DMS53 (cell line): Measurements from ENCODE around the gene ACKR1.

Experiments used
- DNase-seq: peaks from one replicate; lab custom pipeline; 2025; lab: John Stamatoyannopoulos, UW

ACKR1 gene

DNA sequence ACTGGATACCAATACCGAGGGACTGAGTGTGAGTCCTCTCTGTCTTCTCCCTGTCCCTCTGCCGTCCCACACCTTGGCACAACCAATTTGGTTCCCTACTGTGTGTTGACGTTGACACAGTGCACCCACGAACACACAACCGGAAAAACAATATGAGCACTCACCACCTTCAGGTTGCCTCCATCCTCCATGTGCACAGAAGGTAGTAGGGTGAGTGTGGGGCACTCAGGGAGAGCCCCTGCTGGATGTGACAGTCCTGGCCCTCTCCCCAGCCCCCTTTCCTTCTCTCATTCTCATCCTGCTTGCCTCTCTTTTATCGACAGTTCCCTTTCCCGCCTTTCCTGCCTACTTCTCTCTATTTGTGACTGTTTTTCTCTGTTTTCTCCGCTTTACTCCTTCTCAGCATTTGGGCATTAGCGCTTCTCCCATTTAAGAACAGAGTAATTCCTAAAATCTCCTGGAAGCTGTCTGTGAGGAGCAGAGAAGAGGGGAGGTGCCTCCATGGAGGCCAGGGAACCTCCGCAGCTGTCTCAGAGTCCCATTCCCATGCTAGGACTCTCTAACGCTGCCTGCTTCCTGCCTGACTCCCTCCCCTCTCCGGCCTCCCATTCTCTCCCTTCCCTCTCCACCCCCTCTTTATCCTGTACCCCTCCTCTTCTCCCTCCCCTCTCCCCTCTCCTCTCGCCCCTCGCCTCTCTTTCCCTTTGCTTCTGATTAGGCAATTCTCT, 16.9 kb upstream of the ACKR1 start:
- DNase-seq: peak; percentile 61

DNA sequence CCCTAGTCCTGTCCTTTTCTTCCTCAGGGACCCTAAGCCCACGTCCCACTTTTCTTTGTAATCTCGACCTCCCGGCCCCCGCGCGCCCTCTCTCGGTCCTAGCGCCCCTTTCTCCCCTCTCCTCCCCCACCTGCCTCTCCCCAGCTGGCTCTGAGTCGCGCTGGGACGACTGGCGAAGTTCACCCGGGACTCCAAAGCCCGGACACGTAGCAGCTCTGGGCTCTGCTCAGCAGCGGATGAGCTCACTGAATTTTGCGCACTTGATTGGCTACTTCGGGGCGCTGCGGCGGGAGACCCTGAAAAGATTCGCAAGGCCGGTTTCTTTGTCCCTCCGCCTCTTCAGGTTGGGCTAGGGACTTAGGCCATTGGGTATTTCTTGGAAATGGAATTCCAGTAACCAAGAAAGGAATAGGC, 16.3 kb upstream of the ACKR1 start:
- peak; percentile 91 for DNase-seq

DNA sequence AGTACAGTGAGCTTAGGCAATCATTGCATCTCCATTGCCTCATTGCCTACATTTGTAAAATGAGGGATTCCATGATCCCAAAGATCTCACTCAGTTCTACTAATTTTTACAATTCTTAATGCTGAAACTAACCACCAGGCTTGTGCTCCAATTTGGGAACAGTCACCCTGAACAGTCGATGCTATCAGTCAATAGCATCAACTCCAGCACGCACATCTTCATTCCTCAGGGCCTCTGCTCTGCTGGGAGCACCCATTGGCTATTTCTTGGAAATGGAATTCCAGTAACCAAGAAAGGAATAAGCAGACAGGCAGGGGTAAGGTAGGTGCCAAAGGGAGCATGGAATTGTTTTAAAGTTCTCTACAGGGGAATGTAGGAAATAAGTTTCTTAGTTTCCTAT, 14.2 kb upstream of the ACKR1 start:
- no peak for DNase-seq

DNA sequence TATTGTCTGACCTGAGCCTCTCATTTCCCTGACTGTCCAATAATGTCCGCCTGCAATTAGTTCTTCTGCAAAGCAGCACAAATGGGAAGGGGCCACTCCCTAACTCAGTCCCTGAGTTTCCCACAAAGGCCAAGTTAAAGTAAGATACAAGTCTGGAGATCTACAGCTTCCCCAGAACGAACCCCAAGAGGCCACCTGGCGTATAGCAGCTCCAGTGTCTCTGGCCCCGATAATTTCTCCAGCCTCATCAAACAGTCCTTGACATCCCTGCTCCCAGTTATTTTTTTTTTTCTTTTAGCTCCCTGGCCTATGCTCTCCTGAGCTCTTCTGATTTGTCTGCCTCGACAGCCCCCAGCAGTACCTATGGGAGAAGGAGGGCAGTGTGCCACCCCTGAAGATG, 8.1 kb upstream of the ACKR1 start:
- DNase-seq: peak; percentile 23

DNA sequence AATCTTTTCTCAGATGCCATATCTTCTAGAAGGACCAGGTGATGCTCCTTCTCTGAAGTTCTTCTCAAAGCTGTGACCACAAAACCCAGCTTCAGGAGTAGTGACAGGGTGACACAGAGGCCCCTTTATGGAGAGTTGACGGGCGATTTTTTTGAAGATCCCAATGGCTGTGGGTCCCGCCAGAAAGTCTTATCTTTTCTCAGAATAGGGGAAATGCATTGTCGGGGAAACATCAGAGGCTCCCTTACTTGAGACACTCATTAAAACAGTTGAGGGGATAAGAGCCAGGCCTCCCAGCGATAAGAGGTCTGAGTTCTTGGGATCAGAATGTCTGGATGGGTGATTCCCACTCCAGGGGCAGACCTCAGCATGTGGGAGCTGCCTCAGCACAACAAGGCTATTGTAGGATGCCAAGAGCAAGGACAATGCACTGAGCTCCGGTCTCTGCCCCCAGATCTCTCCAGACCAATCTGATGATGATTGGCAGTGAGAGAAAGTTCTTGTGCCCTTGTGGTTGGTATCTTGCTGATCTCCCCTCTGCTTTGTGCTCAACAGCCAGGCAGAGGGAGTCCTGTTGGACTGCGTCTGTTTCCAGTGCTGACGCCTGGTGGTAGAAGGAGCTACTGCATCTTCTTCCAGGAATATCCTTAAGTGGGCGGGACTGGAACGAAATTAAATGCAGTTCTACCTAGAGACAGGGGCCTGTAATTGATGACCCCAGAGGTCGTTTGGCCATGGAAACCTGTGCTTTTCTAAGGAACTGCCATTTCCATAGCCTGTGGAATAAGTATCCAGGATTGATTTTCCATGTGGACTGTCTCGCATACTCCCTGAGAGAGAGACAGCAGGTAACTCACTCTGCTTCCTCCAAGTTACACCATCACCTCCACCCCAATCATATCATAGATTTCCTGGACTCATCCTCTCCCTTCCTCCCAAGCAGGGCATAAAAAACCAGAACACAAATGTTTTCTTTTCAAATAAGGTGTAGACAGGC, 6.8 kb upstream of the ACKR1 start:
- DNase-seq: peak; percentile 87

DNA sequence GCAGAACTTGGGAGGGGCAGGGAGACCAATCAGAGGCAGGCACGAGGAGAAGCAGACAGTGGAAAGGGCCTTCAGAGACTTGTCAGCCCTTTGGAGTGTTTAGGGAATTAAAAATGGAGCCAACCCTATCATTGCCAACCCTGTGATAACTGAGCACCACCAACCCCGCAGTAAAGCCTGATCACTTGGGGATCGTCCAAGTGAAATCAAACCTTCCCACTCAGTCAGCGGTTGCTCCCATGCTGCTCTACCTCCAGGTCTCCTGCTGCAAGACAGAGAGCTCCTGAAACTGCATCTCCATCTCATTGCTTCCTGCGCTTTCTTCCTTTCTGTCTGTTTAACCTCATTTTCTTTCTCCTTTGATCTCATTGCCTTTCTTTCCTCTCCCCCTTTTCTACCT, 4.8 kb upstream of the ACKR1 start:
- DNase-seq: no peak

DNA sequence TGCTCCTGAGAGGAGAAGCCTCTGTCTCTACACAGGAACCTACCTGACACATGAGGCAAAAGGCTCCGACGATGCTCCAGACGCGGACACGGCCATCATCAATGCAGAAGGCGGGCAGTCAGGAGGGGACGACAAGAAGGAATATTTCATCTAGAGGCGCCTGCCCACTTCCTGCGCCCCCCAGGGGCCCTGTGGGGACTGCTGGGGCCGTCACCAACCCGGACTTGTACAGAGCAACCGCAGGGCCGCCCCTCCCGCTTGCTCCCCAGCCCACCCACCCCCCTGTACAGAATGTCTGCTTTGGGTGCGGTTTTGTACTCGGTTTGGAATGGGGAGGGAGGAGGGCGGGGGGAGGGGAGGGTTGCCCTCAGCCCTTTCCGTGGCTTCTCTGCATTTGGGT, 3.9 kb upstream of the ACKR1 start:
- DNase-seq: no peak

DNA sequence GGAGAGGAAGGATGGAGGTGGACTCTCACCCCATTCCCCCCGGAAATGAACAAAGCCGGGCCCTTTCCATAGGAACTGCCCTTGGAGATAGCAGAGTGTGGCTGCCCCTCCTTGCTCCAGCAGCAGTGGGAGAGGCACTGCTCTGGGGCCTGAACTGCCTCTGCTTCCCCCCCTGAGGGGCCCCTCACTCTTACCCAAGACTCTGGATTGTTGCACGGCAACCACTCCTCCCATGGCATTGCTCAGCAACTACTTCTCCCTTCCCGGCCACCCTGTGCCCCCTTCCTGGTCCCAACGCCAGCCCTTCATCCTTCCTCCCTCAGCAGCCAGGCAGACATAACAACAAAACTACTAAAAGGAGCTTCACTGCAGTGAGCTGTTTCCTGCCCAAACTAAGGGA, 3.0 kb upstream of the ACKR1 start:
- no peak for DNase-seq

DNA sequence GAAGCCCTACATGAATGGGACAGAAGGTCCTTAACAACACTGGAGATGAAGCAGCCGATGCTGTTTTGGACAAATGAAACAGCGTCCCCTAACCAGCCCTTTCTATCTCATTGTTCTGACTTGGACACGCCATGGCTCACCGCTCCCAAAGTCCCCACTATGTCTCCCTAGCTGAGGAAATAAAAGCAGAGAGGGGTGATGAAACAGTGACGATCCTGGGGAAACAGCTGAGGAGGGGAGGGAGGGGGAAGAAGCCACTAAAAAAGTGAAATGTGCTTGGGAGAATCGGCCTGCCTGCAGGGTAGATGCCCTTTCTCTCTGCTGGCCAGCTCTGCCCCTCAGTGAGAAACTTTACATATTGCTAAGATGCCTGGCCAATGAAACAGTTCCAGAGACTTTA, 1.1 kb upstream of the ACKR1 start:
- DNase-seq: no peak

DNA sequence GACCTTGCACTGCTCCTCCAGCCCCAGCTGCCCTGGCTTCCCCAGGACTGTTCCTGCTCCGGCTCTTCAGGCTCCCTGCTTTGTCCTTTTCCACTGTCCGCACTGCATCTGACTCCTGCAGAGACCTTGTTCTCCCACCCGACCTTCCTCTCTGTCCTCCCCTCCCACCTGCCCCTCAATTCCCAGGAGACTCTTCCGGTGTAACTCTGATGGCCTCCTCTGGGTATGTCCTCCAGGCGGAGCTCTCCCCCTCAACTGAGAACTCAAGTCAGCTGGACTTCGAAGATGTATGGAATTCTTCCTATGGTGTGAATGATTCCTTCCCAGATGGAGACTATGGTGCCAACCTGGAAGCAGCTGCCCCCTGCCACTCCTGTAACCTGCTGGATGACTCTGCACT, 550 bp downstream of the ACKR1 start:
- DNase-seq: no peak

DNA sequence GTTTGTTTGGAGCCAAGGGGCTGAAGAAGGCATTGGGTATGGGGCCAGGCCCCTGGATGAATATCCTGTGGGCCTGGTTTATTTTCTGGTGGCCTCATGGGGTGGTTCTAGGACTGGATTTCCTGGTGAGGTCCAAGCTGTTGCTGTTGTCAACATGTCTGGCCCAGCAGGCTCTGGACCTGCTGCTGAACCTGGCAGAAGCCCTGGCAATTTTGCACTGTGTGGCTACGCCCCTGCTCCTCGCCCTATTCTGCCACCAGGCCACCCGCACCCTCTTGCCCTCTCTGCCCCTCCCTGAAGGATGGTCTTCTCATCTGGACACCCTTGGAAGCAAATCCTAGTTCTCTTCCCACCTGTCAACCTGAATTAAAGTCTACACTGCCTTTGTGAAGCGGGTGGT, 1.4 kb downstream of the ACKR1 start:
- no peak for DNase-seq

DNA sequence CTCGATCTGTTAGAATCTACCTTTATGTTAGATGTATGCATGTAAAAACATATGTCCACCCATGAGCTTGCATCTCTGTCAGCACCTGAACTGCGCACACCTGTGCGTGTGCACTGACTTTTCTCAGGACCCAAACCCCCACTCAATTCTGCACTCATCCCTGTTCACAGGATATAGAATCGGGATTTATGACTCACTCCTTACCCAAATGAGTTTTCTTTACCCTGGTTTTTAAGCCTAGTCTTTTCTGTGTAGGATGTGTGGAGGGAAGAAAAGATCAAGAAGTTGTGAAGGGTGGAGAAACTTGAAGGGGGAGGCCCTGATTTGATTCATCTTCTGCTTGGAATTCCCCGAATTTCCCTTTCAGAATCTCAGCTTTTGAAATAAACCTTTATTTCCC, 2.4 kb downstream of the ACKR1 start:
- no peak for DNase-seq

DNA sequence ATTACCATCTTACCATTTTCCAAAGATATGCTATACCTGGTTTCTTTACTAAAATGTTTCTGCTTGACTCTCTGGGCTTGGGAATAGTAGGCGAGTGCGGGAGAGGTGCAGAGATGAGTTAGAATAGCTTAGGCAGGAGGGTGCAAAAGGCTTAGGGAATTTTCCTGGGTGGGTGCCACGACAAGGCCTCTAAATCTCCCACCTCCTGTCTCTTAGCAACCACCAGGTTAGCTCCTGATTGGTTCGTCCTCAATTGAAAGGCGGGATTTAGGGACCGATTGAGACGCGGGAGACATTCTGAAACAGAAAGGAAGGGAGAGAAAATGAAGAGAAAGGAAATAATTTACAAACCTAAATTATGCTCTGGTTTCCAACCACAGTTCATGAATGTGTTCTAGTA, 3.1 kb downstream of the ACKR1 start:
- DNase-seq: no peak

DNA sequence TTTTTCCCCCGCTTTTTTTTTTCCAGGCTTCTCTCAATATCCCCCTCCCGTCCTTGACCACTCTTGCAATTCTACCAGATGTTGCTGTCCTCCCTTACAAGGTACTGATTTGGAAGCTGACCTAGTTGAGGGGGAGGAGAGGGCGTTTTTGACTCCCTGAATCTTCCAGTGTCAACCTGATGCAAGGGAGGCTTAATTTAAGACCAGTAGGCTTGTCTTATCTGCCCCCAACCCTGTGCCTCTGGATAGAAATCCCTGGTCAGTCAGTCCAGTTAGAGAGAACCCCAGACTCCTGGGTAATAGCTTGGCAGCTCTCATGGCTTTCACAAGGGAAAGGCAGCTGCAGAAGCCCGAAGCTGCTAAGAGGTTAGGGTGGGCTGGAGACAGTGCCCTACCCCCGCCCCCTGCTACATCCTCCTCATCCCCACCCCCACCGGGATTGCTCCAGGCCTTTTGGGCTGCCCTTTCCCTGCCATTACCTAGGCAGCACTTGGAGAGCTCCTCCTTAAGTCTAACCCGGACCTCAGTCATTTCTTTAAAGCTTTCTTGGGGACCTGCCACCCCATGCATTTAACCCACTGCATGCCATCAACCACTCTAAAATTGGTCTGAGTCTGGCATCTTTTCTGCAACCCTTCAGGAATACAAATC, 3.6 kb downstream of the ACKR1 start:
- DNase-seq: no peak

DNA sequence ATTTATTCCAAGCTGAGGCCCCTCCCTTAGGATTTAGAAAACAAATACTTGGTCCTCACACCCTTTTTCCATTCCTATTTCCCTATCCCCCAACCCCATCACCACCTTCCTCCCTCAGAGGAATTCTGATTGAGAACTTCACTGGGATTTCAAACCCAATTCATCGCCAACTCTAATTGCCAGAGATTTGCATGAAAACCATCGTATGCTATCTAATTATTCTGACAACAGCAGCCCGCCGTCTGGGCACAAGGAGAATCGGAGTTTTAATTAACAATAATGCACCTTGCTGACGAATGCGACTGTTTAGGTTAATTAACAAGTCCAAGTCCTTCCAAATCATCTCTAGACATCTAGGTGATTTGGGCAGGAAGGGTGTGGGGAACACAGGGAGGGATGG, 4.4 kb downstream of the ACKR1 start:
- no peak for DNase-seq

DNA sequence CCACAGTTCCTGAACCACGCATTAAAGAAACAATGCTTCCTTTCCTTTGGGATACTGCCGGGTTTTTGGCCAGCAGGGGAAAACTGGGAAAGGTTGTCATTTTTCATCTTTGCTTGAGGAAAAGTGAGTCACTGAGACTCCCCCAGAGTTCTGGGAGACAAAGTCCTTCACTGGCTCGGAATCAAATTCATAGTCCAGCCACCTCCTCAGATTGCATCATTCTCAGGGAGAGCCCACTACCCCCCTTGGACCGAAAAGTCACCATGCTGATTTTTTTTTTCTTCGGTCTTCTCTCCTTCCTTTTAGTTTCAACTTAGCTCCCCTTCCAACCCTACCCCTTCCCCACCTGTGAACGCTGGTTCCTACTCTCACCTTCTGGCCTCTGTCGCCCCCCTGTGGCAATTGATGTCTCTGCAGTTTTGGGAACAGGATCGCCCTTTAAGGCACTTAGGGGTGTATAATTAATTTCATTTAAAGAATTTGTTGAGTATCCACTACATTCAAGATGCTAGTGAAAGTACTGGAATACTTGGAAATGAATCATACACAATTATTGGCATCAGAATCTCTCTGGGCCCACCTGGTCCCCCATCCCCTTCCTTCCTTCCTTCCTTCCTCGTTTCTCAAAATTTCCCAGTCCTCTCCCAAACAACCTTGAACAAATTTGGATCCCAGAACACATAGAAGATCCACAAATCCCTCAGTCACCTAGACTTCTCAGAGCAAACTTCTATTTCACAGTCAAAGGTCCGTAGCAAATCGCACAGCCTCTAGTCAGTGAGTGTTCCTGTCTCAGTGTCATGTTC, 6.9 kb downstream of the ACKR1 start:
- peak; percentile 79 for DNase-seq

DNA sequence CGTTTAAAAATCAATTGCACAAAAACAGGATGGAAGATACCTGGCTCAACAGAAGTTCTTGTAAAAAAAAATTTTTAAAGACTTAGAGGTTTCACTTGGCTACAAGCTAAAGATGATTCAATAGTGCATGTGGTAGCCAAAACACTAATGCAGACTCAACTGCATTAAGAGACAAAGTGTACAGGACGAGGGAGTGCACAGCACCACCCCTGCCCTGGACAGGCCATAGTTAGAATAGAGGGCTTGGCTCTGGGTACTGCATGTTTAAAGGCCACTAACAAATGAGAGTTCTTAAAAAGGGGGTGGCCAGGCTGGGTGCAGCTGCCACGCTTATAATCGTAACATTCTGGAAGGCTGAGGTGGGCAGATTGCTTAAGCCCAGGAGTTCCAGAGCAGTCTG, 7.9 kb downstream of the ACKR1 start:
- DNase-seq: no peak

DNA sequence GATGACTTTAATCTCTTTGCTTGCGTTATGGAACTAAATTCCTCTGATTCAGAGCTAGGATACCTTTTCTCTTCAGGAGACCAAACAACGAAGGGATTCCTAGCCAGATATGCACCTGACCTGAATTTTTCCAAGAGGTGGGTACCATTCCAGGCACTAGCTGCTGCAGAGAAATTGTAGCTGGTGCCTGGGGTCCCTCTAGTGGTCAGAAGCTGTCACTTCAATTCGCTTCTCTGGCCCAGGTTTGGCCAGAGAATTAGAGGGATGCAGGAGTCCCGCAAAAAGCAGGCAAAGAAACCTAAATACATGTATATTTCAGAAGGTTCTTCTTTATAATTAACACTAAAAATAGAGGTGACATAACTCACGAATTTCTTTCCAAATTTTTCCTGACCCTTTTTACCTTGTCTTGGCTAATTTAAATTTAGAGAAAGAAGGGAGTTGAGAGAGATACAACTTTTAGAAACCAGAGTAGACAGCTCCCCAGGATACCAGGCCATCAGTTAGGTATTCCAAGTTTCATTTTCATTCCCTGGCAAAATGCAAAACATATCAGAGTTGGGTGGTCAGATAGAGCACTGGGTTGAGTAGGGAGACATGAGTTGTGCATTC, 9.6 kb downstream of the ACKR1 start:
- peak; percentile 69 for DNase-seq

DNA sequence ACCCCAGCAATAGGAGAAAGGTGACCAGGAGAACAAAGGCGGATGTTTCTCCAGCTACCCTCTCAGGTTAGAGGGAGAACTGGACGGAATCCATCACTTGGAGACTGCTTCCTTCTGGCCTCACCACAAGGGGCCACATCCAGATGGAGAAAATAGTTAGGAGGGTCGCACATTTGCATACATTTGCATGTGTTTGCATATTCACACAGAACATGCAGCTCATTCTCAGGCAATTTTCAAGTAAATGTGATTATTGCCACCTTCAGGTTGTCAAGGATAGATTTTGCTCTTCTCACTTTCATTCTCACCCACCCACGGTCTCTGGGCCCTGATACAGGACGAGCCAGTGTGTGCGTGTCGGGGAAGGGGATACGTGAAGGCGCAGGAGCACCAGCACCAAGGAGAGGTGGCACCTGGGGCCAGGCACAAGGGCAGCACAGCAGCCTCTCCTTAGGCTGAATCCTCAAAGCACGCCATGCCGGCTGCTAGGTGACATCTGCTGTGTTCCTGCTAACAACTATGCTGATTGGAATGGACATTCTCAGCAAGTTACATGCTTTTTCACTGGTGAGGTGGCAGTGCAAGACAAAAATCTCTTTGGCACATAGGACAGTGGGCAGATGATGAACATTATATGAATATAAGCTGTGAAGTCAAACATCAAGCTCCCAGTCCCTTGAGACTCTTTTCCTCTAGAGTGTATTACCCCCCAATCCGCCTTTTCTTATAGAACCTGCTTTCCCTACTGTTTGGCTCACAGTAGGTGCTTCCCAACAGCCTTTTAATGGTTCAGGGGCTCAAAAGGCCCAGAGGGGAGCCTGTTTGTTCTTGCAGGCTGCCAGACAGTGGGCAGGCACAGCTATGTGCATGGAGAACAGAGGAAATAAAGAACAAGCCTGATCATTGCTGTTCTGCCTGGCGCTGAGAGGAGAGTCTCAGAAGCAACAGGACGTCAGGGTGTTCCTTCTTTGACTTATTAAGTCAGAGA, 14.3 kb downstream of the ACKR1 start:
- DNase-seq: no peak
